Embryonic facial prominence (tissue), 1 donor: ENCODE measurements around the gene FUT8.

ENCODE experiments used
- DNase-seq: peaks from one replicate; pipeline ENCODE4 v3.0.0-alpha.2; 2016; ENCODE audit errors: extremely low spot score

The FUT8 gene

GRCh38 chr14:65412032-65412846, at the start of gene FUT8:
Gene FUT8 (plus strand): TSS chr14:65412730. CDS start chr14:65561564, 148,834 bp downstream.
- peak; percentile 90 for DNase-seq

GRCh38 chr14:65366802-65367565, 45.5 kb upstream of the FUT8 start:
- no peak for DNase-seq

- no peak for DNase-seq
Measured at GRCh38 chr14:65369560-65369959, 43.0 kb upstream of the FUT8 start.

- DNase-seq, result no peak
Measured at GRCh38 chr14:65370801-65371248, 41.7 kb upstream of the FUT8 start.

DNA sequence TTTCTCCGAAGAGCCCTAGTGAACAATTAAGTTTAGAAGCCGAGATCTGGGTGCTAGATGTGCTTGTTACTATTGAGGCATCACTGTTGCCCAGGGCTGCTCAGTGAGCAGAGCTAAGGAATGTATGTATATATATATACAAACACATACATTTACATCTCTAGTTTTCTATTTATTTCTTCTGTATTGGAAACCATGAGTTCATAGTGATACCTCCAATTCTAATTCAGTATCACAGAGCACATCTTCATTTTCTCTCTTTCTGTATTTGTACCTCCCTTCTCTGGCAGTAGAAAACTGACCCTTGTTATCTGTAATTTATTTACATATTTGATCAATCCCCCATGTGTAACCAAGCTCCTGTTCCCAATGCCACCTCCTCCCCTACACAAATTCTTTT, 40.7 kb upstream of the FUT8 start:
- DNase-seq, result no peak

- no peak for DNase-seq
Measured at GRCh38 chr14:65373016-65373670, 39.4 kb upstream of the FUT8 start.

DNA sequence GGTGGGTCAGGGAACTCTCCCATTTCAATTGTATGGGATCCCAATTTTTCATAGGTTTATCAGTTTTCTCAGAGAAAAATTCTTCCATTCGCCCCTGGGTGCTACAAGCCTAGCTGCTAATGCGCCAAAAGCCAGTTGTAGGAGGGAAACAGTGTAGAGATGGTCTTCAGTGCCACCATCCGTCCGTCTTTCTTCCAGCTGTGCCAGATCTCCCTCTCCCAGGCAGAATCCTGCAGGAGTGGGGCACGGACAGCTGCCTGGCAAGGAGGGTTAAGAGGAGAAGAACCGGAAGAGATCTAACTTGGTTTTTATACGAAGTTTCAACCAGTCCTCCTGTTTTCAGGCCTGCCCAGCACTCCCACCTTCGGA, 38.9 kb upstream of the FUT8 start:
- DNase-seq, result no peak

DNA sequence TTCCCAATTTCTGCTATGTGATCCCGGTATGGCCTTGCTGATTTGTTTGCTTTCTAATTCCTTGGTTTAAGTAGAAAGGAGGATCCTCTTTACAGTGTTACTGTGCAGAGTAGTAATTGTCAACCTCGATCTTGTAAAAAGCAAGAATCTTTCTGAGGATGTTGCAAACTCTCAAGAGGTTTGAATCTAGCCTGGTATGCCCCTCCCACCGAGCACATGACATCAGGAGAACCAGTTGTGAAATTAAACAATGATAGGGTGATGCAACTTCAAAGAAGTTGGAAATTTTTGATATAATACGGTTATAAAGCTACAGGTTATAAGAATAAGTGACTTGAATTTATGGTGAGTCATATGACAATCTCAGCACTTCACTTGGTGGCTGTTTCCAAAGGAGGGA, 35.0 kb upstream of the FUT8 start:
- DNase-seq, result no peak

DNA sequence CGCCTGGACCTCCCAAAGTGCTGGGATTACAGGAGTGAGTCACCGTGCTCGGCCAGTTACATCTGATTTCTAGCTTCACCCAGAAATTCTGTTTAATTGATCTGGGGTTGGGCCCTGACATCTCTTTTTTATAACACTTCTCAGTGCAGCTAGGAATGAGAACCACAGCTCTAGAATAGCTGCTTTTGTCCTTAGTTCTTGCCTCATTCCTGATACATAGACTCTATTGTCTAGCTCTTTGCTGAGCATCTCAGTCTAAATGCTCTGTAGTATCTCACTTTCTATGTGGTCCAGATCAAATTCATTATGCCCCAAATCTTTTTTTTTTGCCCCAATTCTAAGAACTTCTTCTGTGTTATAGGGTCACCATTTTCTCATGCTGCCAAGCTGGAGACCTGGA, 29.9 kb upstream of the FUT8 start:
- no peak for DNase-seq

DNA sequence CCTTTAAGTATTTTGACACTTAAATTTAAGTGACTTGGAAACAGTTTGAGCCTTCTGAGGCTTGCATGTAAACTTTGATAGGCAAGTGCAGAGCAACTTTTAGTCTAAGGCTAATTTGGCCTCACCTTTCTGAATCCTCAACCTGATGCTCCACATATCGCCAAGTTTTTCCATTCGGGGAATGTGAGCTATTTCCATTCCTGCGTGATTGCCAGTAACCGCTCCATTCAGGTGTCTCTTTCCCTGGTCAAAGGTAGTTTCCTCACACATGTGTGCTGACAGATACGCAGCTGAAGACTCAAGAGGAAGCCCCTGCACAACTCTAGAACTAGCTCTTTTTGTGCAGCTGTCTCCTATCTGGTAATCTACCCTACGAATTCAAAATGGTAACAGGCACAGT, 25.4 kb upstream of the FUT8 start:
- DNase-seq, result no peak

DNA sequence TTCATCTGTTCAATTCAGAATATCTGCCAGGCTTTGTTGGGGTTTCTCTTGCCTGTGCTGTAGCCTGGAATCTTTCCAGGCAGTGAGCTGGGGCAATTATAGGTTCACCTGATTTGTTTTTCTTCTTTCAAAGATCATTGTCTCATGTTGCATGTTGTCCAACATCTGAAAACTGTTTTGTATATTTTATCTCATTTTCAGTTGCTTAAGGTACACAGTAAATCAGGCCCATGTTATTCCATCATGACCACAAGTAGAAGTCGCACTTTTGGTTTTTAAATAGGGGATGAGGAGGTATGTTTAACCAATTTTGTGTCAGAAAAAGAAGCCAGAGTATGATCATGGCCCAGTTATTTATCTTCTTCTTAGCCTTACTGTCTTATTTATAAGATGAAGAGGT, 24.9 kb upstream of the FUT8 start:
- DNase-seq, result no peak

- DNase-seq, result no peak
Measured at GRCh38 chr14:65392296-65392695, 20.2 kb upstream of the FUT8 start.

DNA sequence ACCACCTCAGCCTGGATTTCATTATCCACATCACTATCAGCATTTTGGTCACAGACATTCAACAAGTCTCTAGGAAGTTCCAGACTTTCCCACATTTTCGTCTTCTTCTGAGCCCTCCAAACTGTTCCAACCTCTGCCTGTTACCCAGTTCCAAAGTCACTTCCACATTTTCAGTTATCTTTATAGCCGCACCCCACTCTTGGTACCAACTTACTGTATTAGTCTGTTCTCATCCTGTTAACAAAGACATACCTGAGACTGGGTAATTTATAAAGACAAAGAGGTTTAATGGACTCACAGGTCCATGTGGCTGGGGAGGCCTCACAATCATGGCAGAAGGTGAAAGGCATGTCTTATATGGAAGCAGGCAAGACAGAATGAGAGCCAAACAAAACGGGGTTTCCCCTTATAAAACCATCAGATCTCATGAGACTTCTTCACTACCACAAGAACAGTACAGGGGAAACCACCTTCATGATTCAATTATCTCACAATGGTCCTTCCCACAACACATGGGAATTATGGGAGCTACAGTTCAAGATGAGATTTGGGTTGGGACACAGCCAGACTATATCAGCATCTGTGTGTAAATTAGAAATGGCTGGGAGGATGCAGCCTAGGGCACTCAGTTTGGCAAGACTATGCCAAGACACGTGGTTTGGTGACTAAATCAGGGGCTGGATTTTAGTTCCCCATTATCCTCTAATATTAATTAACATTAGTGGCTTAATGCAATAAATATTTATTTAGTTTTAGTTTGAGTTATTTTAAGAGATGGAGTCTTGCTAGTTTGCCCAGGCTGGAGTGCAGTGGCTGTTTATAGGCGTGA, 16.2 kb upstream of the FUT8 start:
- DNase-seq, result no peak

DNA sequence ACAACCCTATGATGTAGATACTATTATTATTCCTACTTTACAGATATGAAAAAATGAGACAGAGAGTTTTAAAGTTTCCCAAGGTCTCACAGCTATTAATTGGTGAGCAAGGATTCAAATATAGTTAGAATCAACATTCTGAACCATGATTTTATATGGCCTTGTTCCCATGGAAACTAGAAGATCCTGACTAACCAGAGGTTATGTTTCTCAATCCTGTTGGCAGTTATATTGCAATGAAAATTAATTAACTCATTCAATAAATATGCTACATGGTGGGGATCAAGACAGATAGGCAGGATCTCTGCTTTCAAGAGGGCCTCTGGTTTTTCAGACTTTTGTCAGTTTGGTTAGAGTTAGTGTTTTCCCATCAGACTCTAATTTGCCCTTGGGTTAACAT, 9.3 kb upstream of the FUT8 start:
- no peak for DNase-seq

DNA sequence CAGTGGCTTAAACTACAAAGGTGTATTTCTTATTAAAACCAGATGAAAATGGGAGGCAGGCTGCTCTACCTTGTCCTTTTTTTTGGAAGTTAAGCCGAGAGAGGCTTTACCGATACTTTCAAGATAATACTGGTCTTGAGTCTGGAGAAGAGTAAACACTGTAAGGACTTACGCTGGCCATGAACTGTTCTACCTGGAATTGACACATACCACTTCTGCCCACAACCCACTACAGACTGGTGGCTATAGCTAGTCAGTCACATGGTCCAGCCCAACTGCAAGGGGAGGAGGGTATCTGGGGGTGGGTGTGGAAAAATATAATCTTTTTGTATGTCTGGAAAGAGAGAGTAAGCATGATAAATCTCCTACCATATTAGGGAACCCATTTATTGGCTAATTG, 4.4 kb upstream of the FUT8 start:
- DNase-seq, result no peak

- DNase-seq, result no peak
Measured at GRCh38 chr14:65410640-65411039, 1.9 kb upstream of the FUT8 start.

GRCh38 chr14:65411656-65412031, 886 bp upstream of the FUT8 start:
- DNase-seq, result peak; percentile 85

DNA sequence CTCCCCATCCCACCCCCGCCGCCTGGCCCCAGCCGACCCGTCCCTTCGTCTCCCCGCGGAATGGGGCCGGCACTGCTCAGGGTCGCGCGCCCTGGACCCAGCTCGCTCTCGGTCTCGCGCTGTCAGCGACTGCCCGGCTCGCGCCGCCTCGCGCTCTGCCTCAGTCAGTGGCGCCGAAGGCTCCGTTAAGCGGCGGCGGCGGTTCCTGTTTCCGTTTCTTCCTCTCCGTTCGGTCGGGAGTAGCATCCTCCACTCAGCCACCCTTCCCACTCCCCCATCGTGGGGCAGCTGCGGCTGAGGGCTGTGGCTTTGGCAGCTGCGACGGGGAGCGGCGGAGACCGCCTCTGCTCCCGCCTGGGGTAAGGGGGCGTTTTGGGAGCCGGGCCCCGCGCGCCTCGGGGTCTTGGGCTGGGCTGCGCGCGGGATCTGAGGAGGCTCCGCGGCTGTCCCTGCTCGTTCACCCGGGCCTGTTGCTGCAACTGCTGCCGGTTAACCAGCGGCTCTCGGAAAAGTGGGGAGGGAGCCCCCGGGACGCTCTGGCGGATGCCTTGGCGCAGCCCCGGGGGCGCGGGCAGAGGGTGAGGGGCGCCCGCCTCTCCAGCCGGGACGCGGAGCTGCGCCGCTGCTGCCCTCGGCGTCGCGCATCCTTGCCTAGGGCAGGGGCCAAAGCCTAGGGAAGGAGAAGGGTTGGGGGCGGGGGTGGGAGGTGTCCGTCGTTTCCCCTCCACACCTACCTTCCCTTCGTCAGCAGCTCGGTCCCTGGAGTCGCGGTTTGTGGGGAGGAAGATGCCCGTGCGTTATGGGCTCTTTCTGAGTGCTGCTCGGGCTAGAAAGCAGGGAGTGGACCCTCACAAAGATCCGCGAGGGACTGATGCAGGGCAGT, 567 bp downstream of the FUT8 start:
- no peak for DNase-seq

DNA sequence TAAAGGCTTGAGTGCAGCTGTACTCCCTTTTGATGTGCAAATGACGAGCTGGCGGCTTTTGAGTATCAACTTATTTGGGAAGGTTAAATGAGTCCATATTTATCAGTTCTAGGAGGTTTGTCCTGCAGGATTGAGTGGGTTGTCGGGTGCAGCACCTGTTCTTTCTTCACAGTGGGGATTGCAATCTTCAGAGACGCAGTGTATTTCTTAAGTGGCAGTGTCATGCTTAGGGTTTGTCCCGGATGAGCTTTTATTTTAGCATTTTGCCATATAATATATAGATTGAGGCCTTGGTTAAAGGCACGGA, 1.2 kb downstream of the FUT8 start:
- no peak for DNase-seq

DNA sequence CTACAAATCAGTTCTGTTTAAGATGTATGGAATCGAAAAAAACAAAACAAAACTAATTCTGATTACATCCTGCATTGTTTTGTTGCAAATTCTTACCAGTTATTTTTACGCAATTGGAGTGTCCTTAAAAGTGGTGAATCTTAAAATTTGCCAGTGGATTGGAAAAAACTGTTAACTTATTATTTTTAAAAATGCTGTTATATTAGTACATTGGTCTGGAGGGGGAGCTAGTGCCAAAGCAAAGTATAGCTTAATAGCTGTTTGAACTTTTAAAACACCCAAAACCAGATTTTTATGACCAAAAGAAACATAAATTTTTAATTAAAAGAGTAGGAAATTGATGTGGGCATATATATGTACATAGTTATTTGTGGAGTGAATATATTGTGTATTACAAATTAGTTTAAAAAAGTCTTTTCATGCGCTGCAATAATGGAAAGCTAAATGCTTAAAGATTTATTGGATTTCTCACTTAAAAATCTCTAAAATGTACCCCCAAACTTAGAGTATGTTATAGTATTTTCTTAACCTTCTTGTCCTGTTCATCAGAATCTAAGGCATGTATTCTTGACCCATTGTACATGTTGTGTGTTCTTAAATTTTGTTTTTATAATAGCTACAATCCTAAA, 2.5 kb downstream of the FUT8 start:
- DNase-seq, result peak; percentile 51

DNA sequence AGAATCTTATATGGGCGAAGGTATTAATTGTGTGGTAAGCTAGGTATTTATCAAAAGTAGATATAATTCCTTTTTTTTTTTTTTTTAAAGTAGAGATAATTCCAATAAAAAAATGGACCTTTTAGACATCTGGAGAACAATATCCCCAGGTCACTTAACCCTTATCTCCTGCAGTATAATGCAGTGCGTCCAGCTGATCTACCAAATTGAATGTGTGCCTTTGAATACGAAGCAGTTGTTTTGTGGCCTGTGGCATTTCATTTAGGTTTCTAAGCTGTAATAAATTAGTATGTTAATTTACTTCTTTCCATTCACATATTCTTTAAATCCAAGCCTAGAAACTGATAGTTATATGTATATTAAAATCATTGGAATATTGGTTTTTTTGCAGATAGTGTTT, 3.1 kb downstream of the FUT8 start:
- no peak for DNase-seq
